ENCODE results near the gene MOB1B.

DNA sequence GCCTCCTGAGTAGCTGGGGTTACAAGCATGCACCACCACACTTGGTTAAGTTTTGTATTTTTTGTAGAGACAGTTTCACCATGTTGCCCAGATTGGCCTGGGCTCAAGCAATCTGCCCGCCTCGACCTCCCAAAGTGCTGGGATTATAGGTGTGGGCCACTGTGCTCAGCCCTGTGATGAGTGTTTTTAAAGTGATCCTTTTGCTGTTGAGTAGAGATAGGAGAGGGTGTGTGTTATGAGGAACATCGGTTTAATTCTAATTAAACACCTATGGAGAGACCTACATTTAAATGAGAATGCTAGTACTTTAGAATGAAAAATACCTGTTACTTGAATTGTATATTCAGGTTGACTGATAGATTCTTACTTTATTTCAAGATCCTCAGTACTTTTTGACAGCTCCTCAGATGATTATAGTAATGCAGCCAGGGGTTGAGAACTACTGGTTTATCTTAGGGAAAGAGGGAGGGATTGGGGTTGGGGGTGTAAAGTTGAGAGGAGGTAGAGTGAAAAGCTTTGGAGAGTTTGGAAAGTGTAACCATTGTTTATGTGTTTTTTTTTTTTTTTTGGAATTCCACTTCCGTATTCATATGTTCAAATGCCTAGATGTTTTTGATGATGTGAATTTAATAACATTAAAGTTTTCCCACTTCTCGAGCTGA, 54.5 kb downstream of the MOB1B start:
- TF ChIP-seq, protein P1, sequence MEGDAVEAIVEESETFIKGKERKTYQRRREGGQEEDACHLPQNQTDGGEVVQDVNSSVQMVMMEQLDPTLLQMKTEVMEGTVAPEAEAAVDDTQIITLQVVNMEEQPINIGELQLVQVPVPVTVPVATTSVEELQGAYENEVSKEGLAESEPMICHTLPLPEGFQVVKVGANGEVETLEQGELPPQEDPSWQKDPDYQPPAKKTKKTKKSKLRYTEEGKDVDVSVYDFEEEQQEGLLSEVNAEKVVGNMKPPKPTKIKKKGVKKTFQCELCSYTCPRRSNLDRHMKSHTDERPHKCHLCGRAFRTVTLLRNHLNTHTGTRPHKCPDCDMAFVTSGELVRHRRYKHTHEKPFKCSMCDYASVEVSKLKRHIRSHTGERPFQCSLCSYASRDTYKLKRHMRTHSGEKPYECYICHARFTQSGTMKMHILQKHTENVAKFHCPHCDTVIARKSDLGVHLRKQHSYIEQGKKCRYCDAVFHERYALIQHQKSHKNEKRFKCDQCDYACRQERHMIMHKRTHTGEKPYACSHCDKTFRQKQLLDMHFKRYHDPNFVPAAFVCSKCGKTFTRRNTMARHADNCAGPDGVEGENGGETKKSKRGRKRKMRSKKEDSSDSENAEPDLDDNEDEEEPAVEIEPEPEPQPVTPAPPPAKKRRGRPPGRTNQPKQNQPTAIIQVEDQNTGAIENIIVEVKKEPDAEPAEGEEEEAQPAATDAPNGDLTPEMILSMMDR (IDR thresholded peaks at IDR 0.05), result no peak
- TF ChIP-seq EZH2 (IDR thresholded peaks at IDR 0.05) (no peak), EZH2phosphoT487 (IDR thresholded peaks at IDR 0.05) (no peak)
